ENCODE data around the gene PDIK1L.

The PDIK1L gene

DNA sequence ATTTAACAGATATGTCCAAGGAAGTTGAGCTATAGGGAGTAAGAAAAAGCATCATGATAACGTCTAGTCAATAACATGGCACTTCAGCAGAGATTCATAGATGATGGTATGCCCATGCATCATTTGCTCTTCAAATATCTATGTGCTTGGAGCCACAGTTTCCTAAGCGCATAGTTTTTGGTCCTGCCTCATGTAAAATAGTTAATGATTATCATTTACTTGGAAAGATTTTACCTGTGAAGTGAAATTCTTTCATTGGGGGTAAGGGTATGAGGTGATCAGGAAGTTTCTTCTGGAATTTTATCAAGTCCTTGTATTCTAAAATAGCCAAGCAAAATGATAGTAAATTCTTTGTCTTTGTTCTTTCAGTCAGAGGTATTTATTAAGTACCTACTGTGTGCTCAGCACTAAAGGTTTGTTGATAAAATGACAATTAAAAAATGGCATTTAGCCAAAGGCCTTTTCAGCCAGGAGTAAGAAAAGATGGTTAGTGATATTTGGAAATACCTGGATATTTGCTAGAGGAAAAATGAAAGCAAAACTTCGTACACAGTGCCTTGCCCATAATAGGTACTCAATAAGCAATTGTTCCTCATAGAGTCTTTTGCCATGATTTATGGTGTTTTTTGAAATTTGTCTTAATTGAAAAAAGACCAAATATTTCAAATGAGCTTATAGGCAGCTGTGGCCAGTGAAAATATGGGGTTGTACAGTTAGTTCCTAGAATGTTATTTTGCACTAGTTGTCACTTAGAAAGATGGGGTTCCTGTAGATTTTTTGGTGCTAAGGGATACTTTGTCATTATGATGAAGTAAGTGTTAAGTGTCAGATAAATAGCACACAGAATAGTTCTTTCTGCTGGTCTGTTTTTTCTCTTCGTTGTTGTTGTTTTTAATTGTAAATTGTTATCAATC is 13.1 kb downstream of the PDIK1L start:
- DNase-seq: no peak

DNA sequence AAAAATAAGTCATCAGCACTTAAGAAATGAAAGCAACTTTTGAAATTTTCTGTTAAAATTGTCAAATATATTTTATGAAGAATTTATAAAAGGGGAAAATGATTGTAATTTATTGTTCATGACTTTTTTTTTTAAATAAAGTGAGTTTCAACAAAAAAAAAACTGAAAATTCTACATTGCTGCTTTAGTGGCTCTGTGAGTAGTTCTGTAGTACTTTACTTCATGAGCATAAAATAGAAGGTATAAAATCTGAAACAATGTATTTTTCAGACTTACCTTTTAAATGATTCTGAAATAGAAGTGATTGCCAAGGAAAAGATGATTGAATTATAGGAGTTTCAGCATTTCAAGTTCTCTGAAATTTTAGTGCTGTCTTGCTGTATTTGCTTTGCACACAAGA is 13.8 kb downstream of the PDIK1L start:
- DNase-seq: no peak

DNA sequence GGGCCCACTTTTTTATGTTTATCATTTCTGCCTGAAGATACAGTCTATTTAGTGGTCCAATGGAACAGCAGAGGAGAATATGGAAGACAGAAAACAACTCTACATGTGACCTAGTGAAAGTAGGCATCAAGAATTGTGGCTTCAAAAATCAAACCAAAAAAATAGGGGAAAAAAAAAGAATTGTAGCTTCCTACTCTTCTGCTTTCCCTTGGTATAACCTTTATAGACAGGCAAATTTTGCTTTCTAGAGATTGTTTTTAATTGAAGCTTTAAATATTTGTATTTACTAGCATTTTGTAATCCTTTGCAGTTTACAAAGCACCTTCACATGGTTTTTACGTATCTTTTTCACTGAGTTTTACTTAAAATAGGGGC is 14.3 kb downstream of the PDIK1L start:
- DNase-seq: no peak

DNA sequence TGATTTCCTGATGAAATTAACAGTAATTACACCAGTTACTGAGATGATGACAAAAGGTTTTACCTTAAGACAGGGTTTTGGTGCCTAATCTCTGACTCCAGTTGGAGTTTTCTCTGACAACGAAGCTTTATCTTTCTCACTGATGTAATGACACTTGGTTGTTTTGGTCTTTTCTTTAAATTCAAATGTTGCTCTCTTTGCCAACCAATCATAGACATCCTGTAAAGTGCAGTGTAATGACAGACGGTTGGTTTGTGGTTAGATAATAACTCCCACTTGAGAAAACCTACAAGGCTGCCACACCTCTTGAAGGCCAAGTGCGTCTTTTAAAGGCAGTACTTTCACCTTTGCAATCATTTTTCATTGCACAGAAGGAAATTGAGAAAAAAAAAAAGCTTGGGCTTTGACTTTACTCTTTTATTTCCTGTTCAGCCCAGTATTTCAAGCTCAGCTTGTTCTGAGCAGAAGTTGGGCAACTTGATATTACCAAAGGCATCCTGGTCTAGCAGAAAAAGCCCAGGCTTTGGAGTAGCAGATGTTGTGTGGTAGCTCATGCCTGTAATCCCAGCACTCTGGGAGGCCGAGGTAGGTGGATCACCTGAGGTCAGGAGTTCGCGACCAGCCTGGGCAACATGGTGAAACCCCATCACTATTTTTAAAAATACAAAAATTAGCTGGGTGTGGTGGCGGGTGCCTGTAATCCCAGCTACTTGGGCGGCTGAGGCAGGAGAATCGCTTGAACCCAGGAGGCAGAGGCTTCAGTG is 14.9 kb downstream of the PDIK1L start:
- DNase-seq: no peak

DNA sequence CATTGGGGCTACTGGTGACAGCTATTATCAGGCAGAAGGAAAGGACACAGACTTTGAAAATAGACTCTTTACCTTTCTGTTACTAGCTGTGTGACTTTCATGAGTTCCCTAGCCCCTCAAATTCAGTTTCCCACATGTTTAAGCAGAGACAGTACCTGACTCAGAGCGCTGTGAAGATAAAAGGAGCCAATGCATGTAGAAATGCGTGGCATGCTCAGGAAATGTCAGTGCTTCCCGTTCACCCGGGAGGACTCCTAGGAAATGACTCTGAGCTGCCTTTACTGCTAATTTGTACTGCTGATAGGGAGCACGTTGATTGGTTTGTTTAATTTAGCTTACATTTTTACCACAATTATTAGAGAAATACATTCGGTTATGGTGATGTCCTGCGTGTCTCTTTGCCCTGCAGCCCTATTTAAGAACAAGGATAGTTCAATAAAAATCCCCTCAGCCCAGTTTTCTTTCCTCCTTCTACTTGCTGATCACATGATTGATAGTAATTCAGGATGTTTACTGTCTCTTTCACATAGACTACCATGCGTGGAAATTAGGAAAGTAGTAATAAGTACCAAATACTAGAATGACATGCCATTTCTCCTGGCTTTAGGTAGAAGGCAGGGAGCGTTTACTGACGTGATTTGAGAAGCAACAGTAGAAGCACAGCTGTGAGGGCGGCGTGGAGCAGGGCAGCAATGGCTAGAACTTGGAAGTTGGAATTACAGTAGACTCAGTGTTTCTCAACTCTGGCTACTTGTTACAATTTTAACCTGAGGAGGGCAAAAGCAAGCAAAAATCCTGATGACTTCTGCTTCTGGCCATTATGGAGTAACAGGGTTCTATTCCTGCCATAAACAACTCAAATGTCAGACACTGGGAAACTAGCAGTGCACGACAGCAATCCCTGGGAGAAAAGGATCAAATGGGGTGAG is 15.9 kb downstream of the PDIK1L start:
- no peak for DNase-seq

DNA sequence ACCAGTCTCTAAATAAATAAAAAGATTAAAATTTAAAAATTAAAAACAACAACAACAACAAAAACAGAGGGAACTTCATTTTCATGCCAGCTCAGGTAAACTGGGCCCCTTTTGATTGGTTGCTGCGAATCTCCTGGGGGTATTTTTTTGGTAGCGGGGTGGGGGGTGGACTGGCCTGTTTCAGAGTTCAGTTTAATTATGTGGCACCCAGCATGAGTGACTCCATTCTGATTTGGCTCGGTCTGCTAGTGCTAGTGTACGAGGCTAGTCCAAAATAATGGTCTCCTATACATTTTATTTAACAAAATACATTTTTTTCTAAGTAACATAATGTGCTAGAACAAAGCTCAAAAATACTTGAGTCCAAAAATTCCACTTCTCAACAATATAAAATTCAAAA is 18.2 kb downstream of the PDIK1L start:
- DNase-seq: no peak

DNA sequence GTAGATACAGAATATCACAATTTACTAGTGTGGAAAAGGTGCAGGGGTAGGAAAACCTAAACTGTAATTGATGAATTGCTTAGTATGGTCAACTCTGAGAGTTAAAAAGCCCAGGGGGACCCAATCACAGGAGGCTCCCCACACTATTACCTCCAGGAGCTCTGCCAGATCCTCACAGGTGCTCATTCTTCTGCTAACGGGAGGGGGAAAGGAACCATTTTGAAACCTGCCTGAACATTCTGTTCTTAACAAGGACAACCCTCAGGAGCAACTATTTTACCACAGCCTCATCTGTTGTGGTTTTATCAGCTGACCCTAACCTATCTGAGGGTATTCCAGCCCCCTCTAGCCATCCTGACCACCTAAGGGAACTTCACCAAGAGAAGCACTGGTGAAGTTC is 19.1 kb downstream of the PDIK1L start:
- DNase-seq: no peak

DNA sequence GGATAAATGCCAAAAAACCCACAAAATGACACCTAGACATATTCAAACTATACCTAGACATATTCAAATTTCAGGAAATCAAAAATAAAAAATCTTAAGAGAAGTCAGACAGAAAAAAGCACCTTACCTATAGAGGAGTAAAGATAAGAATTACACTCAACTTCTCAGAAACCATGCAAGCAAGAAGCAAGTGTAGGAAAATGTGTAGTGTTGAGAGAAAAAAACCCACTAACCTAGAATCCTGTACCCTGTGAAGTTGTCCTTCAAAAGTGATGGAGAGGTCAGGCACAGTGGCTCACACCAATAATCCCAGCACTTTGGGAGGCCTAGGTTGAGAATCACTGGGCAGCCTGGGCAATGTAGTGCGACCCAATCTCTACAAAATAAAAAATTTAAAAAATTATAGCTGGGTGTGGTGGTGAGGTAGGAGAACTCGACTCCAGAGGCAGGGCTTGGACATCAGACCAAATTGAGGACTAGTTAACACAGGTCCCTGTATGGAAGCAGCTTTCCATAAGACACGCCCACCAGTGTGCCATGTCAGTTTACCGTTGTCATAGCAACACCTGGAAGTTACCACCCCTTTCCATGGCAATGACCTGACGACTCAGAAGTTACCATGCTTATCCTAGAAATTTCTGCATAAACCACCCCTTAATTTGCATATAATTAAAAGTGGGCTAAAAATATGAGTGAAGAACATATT is 20.7 kb downstream of the PDIK1L start:
- no peak for DNase-seq

DNA sequence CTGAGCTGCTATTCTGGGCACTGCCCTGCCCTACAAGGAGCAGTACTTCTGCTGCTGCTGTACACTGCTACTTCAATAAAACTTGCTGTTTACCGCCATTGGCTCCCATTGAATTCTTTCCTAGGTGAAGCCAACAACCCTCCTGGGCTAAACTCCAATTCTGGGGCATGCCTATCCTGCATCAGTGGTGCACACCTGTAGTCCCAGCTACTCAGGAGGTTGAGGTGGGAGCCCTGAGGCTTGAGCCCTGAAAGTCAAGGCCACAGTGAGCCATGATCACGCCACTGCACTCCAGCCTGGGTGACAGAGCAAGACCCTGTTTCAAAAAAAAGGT is 21.2 kb downstream of the PDIK1L start:
- no peak for DNase-seq

DNA sequence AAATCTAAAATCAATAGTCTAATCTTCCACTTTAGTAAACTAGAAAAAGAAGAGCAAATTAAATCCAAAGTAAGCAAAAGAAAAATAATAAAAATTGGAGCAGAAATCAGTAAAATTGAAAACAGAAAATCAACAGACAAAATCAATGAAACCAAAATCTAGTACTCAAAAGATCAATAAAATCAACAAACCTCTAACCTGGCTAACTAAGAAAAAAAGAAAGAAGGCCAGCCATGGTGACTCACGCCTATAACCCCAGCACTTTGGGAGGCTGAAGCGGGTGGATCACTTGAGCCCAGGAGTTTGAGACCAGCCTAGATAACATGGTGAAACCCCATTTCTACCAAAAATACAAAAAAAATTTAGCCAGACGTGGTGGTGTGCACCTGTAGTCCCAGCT is 22.8 kb downstream of the PDIK1L start:
- no peak for DNase-seq

DNA sequence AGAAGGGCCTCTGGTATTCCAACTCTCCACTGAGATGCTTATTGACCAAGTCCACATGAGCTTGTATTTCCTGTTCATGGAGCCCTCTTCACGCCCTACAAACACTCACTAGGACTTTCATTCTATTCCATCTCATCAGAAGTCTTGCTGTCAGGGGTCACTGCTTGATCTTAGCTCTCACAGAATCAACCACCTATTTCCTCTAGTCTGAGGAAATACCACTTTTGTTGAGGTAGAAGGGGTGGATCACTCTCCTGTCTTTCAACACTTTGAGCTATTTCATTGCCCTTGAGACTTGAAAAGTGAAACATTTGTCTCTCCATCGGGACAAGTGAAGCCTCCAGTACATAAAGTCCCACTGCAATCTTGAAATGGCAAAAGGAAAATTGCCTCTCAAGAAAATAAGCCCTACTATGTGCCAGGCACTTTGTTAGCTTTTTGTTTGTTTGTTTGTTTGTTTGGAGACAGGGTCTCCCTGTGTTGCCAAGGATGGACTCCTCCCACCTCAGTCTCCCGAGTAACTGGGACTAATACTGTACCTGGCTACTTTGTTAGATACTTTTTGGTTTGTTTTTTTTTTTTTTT is 27.4 kb downstream of the PDIK1L start:
- DNase-seq: no peak

DNA sequence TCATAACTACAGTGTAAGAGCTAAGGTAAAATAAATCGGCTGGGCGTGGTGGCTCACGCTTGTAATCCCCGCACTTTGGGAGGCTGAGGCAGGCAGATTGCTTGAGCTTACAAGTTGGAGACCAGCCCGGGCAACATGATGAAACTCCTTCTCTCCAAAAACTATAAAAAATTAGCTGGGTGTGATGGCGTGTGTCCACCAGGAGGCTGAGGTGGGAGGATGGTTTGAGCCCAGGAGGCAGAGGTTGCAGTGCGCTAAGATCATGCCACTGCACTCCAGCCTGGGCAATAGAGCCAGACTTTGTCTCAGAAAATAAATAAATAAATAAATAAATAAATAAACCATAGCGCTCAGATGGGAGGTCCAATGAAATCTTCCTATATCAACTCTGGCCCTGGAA is 30.5 kb downstream of the PDIK1L start:
- no peak for DNase-seq

DNA sequence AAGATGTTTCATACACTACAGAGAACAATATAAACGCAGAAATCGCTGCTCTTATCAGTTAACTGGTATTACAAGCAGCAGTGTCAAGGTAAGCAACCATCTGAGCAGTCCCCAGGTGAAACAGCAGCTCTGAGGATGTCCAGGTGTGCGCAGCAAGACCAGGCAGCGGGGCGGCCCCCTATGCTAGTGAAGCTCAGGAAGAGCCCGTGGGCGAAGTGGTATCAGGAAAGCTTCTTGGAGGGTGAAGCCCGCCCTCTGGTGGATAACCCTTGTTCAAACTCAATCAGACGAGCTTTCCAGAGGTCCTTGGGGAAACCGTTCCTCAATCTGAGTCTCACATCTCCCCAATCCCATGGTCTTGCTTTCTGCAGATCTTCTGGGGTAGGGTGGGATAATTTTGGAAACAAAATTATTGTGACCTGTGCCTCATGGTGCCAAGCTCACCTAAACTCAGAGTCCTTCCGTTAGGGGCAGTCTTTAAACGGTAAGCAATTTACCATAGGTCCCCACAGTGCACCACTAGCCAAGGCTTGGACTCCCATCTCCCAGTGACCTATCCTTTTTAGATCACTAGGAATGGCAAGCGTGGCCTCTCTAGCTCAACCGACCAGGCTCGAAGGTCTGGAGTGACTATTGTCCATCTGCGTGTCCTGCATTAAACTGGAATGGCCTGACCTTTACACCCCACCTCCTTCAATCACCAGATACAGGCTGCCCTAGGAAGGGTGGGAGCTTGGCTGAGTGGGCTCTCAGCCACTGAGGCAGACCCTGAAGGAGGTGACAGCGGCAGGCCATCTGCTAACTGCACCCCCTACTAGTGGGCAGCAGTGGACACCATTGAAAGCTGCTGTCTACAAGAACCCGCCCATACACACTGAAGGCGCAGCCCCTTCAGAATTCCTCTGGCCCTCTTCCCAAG is 33.7 kb downstream of the PDIK1L start:
- DNase-seq: peak; percentile 56

DNA sequence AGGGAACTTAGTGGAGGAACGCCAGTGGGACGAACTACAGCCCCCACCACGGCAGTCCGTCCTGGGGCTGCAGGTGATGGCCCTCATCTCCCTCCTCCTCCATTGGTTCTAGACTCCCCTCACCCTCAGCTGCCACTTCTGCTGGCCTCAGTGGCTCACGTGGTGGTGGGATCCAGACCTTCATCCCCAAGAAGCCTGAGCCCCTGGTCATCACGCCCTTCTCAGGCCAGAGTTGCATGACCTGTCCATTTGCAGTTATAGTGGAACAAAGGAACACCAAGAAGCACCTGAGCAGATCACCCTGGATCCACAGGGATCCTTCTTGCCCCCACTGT is 34.3 kb downstream of the PDIK1L start:
- no peak for DNase-seq

DNA sequence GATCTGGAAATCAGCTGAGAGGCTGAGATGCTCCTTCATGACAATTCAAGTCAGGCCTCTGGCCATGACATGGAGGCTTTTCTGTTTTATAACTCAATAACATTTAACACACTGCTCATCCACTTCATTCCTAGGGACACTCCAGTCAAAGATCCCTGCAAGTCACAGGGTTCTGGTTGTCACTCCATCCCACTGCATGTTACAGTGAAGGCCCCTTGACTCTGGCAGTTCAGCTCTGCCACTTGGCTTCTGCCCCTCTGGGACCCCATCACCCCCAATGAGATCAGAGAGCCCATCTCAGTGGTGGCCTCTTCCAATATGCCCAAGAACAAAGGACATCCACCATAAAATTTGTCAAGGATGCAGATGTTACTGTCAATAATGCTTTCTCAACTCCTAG is 37.3 kb downstream of the PDIK1L start:
- no peak for DNase-seq

DNA sequence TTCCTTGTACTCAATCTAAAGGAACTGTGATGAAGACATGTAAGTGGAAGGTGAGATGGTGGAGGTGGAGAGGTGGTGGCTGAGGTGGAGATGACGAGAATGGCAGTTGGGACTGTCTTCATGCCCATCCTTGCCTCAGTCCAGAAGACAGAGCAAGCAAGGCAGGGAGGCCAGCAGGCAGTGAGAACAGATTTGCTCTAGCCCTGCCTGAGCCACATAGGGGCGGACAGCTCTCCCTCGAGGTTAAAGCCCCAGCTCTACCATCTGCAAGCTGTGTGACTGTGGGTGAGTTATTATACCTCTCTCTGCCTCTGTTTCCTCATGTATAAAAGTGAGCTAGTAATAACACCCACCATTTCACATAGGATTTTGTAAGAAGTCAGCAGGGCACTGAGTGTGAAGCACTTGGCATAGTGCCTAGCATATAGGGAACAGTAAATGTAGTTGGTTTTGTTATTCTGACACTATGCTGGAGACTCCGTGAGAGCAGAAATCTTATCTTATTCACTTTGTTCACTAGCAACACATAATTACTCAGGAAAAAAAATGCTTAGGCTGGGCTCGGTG is 42.4 kb downstream of the PDIK1L start:
- no peak for DNase-seq

DNA sequence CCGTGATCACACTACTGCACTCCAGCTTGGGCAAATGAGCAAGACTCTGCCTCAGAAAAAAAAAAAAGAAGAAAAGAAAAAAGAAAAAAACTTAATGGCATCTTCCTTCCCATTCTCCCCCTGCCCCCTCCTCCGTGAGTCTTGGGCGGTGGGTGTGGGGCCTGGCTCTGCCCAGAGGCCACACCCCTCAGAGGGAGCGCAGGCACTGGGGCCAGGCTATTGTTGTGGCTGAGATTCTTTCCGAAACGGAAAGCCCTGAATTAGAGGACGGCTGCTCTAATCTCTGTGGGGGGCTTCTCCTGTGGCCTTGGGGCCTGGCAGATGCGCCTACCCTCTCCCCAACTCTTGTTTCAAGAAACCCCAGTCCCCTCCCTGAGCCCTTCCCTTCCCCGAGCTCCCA is 43.1 kb downstream of the PDIK1L start:
- no peak for DNase-seq

DNA sequence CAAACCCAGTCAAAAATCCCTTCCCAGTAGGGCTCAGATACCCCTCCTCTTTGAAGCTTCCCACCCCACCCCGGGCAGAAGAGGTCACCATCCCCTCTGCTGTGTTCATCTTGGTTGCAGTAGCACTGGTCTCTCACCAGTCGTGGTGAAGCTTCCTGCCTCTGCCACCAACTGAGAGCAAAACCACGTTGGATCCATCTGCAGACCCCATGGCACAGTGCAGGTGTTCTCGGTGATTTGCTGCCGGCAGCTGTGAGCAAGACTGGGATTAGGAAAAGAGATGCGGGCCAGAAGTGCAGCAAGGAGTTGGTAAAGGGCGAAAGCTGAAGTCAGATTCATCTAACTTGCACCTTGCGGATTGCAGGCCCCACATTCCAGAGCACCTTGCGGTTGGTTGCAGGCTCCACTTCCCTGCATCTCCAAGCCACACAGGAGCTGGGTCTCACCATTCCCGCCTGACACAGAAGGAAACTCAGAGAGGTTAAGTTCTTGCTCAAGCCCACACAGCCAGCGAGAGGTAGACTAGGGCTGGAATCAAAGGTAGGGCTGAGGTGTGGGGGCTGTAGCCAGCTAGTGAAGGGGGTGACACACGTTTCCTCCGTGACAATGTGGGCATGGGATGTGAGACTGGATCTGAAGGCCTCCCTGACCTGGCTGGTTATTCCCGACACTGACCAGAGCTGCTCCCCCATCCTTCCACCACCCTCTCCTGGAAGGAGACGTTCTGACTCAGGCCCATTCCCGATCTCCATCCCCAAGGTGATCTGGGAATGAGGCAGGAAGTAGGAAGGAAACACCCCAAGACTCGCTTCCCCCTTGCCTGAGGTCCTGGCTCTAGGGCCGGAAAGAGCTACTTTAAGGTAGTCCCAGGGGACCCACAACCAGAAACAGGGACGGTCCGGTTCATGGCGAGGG is 44.0 kb downstream of the PDIK1L start:
- no peak for DNase-seq

DNA sequence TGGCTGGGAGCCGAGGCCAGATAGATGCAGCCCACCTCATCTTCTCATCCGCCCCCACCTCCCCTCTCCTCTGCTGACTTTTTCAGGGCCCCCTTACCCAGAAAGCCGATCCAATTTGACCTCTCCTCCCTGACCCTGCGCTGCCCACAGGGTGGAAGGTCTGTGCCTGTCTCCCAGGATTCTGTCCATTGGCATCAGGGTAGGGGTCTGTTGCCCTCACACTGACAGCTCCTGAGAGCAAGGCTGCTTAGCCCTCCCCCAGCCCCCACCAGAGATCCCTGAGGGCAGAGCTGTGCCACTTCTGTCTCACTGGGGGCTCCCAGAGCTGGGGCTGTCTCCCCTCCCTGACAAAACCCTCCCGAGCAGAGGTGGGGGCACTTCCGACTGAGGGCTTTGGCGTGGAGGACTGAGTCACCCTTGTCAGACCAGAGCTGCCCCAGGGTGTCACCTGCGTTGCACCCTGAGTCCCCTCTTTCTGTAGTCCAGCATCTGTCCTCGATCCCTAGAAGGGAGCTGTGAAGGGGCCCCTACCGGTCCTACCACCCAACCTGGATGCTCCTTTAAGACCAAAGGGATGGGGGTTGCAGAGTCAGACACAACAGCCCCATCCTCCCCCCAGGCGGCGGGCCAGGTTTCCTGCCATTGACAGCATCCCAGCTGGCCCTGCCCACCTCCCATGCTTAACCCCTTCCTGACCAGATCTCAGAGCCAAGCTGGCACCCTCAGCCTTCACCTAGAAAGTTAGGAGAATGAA is 44.8 kb downstream of the PDIK1L start:
- no peak for DNase-seq
